Activated CD8-positive, alpha-beta memory T cell treated with anti-CD3 and anti-CD28 coated beads, Interleukin-2, amount 50 U/mL, for 1 hour (primary cell): ENCODE data around the gene ITGA6.
"Not testable (repeated sequence)": the region's sequence is repeated elsewhere in the genome, so short reads cannot be mapped to it uniquely, and the experiment has no call there.

Experiments used
- DNase-seq: peaks from one replicate; pipeline ENCODE4 v3.0.0-alpha.2; 2020; ENCODE audit errors: extremely low read depth

Gene ITGA6

DNA sequence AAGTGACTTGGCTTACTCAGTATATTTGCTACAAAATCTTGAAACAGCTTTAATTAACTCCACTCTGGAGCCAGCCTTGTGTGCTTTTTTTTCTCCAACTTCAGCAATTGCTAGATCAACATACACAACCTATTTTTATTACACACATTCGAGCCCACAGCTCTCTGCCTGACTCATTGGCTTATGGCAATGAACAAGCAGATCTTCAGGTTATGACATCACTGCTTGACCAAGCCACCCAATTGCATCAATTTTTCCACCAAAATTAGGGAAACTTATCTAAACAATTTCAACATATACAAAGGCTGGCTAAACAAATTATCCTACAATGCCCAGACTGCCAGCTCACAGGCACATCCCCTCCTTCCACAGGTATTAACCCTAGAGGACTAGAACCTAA, 88.9 kb downstream of the ITGA6 start:
- DNase-seq = no peak

DNA sequence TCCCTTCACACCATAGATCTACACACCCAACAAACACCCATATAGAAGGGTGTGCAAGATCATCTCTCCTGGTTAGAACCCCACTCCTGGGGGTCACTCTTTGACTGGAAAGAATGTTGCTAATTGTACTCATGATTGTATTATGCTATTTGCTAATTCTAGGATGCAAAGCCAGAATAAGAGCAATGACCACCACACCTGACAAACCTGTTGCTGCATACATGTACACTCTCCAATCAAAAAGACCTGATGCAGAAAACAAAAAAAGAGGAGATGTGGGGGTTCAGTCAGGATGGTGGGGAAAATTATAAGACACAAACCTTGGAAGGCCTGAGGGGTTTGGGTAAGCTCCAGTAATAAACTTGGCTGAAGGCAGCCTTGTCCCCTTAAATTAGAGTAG, 91.6 kb downstream of the ITGA6 start:
- DNase-seq = no peak

DNA sequence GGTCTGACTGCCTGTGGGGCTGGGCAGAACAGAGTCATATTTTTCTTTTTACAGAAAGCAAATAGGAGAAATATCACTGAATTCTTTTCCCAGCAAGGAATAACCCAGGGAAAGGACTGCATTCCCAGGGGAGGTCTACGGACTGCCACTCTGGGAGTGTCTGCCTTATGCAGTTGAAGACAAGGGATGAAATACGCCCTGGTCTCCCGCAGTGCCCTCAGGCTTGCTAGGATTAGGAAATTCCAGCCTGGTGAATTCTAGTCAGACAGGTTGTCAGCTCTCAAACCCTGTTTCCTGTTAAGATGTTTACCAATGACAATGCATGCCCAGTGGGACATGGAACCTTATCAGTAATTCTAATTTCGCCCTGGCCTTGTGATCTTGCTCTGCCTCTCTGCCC, 98.2 kb downstream of the ITGA6 start:
- DNase-seq = no peak

GRCh38 chr2:172531309-172531708, 103.9 kb downstream of the ITGA6 start:
- no peak for DNase-seq

DNA sequence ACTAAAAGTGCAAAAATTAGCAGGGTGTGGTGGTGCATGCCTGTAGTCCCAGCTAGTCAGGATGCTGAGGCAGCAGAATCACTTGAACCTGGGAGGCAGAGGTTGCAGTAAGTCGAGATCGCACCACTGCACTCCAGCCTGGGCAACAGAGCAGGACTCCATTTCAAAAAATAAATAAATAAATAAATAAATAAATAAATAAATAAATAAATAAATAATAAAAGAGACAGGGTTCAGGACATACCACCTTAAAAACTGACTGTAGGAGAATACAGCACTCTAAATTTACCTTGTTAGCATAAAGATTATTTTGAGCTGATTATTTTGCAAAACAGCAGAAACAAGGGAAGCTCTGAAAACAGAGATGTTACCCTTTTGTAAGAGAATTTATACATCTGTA, 105.1 kb downstream of the ITGA6 start:
- DNase-seq = not testable (repeated sequence)

GRCh38 chr2:172533687-172534086, 106.3 kb downstream of the ITGA6 start:
- no peak for DNase-seq

DNA sequence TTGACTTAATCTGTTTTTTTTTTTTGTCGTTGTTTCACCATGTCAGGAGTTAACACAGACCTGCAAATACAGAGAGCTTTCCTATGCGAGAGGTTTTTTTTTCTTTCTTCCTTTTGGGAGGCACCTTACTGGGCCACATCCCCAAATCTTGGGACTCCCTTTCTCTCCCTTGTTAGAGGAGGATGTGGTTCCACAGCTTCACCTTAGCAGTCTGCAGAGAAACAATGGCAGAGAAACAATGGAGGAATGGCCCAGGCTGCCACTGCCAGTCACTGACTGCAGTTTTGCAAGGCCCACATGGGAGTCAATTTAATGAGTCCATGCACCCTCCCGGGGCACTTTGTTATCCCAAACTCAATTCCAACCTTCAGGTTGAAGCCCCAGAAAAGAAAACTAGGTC, 107.7 kb downstream of the ITGA6 start:
- no peak for DNase-seq

- not testable (repeated sequence) for DNase-seq
These were observed 110.5 kb downstream of the ITGA6 start for GRCh38 chr2:172537851-172538250.

- no peak for DNase-seq
These were observed 112.4 kb downstream of the ITGA6 start for GRCh38 chr2:172539767-172540166.

DNA sequence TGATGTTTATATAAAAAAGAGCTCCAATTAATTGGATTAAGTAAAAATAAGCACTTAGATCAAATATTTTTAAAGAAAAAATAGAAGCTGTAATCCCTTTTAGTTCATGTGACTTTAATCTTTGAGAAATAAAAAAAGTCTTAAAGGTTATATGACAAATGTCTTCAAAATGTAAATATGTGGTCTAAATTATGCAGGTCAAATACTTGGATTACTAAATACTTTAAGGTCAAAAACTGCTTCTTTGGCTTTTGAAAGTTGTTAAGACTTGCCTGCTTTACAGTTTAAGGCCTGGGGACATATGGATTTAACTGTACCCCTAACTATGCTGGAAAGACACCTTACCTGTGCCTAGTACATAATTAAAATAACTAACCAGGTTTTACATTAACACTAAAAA, 113.0 kb downstream of the ITGA6 start:
- no peak for DNase-seq

- DNase-seq = no peak
These were observed 118.2 kb downstream of the ITGA6 start for GRCh38 chr2:172545408-172546075.

- DNase-seq = no peak
These were observed 121.7 kb downstream of the ITGA6 start for GRCh38 chr2:172549131-172549530.

GRCh38 chr2:172549802-172550201, 122.4 kb downstream of the ITGA6 start:
- not testable (repeated sequence) for DNase-seq

DNA sequence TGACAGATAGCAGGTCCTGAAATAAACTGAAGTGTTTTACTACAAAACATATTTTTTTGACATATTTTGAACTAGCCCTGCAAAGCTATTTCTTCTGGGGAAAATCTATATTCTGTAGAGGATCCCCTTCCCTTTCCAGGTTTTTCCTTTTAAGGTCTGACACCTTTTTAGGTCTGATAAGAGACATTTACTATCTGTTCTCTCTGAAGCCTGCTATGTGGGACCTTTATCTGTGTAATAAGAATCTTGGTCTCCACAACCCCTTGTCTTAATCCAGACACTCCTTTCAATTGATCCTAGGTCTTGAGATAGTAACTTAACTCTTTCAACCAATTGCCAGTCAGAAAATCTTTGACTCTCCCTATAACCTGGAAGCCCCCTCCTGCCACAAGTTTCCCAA, 123.0 kb downstream of the ITGA6 start:
- DNase-seq = no peak

DNA sequence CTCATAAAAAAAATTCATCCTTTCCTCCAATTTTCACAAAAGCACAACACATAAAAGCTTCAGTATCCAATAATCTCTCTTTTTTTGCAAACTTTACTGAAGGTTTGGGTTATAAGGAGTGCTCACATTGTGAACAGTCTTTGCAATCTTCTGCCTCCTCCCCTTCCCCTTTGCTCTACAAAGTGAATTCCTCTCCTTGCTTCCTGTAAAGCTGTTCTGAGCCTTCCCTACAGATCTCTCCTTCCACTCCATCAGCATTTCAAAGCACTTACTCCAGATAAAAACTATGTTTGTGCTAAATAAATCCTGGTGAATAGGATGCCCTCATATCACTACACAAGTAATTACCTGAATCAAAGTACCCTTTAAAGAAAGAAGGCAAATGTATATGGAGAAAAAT, 123.9 kb downstream of the ITGA6 start:
- DNase-seq = no peak

DNA sequence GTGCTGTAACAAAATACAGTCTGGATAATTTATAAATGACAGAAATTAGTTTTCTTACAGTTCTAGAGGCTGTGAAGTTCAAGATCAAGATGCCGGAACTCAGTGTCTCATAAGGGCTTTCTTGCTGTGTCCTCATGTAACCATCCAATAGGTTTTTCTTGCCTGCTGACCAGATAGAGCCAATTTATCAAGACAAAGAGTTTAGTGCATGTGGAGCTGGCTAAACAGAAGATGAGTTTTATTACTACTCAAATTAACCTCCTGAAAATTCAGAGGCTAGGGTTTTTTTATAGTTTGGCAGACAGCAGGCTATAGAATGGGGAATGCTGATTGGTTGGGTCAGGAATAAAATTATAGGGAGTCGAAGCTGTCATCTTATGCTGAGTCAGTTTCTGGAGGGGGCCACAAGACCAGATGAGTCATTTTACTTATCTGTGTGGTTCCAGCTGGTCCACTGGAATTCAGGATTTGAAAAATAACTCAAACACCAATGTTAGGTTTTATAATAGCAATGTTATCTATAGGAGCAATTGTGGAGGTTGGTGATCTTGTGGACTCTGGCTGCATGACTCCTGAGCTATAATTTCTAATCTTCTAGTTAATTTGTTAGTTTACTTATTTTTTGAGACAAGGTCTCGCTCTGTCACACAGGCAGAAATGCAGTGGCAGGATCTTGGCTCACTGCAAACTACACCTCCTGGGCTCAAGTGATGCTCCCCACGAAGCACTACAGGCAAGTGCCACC, 125.3 kb downstream of the ITGA6 start:
- DNase-seq = no peak

GRCh38 chr2:172554352-172555271, 127.2 kb downstream of the ITGA6 start:
- no peak for DNase-seq

DNA sequence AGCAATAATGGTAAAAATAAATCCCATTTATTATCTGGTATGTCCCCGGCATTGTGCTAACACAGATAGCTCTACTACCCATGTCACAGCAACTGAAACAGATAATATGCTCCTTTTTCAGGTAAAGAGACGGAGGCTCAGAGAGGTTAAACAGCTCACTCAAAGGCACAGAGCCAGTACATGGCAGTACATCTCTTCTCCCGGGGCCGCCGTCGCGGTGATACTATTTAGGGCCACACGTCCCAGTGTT, 127.8 kb downstream of the ITGA6 start:
- DNase-seq = no peak
